Lower leg skin (tissue), 4 donors: ENCODE measurements around the gene FLT1. TPM values are rescaled to one million over a fixed set of nuclear protein-coding genes. Genes with fewer than 3 reads are reported as not detected.

ENCODE experiments used
- DNase-seq, 2 donors: peaks; one replicate each; pipeline ENCODE4 v3.0.0-alpha.2; 2019; ENCODE audit warnings: low spot score in 2 of 2
- H3K4me3 ChIP-seq: fragments of 200-600 bp; sonication (generic); 2 replicates; pipeline ENCODE4 v1.5.1; 2017; ENCODE audit warnings: mild to moderate bottlenecking, low read depth; ENCODE audit not compliant: poor library complexity, severe bottlenecking
- POLR2A ChIP-seq, 2 donors: fragments of 450-650 bp; IDR thresholded peaks; one replicate each; pipeline ENCODE4 v1.6.1; 2016 to 2017; ENCODE audit warnings: antibody characterized with exemption in 2 of 2, mild to moderate bottlenecking in 1 of 2, moderate library complexity in 1 of 2
- WGBS, 2 donors: methylation state at CpG; one replicate each; pipeline ENCODE4 v1.1.5; 2018; 5-methylcytosine and 5-hydroxymethylcytosine counted together
- intact Hi-C: fragments of 100-400 bp; cut with DNase I; formaldehyde crosslinking; loops from one replicate; pipeline ENCODE4 v1.15.0; 2023; ENCODE audit warnings: low total_unique reads
- total RNA-seq, 4 donors: library from RNA; depleted of rRNA; stranded (reverse); fragments of >200 nt; gene quantifications; one replicate each; pipeline ENCODE4 v1.1.0, GENCODE V29; 2016
- TF ChIP-seq, protein P1 (sequence below), 3 donors: fragments of 450-650 bp; IDR thresholded peaks; one replicate each; pipeline ENCODE4 v1.5.1; 2016; ENCODE audit warnings: antibody characterized with exemption in 3 of 3, mild to moderate bottlenecking in 3 of 3, moderate library complexity in 2 of 3

Gene FLT1
- total RNA-seq, 4 donors from 2014 or later, result 5.3 to 16.3 (median 9.7) TPM

DNA sequence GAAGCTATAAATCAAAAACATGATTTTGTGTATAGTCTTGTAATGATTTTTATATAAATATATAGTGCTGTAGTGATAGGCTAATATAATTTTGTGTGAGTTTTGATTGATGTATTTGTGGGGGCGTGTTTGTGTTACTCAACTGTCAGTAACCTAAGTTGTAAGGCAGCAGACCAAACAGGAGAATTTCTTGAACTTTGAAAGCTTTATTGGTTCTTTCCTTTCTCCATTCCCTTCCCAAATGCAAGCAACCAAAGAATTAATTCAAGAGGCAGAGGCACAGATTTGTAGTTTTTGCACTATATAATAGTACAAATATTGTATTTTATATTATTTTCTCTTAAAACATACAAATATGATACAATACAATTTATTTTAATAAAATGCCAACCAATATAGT is 109.6 kb downstream of the FLT1 start:
- DNase-seq, result no peak
- intact Hi-C loops, result no loop called here
- TF ChIP-seq, protein P1, sequence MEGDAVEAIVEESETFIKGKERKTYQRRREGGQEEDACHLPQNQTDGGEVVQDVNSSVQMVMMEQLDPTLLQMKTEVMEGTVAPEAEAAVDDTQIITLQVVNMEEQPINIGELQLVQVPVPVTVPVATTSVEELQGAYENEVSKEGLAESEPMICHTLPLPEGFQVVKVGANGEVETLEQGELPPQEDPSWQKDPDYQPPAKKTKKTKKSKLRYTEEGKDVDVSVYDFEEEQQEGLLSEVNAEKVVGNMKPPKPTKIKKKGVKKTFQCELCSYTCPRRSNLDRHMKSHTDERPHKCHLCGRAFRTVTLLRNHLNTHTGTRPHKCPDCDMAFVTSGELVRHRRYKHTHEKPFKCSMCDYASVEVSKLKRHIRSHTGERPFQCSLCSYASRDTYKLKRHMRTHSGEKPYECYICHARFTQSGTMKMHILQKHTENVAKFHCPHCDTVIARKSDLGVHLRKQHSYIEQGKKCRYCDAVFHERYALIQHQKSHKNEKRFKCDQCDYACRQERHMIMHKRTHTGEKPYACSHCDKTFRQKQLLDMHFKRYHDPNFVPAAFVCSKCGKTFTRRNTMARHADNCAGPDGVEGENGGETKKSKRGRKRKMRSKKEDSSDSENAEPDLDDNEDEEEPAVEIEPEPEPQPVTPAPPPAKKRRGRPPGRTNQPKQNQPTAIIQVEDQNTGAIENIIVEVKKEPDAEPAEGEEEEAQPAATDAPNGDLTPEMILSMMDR (IDR thresholded peaks at IDR 0.05), result no peak
- TF ChIP-seq POLR2A (IDR thresholded peaks at IDR 0.05), result no peak
- 67 to 80% methylated on average over 1 of the region's 1 CpG for WGBS, 2 donors
- no peak overlapping the region for H3K4me3 ChIP-seq

DNA sequence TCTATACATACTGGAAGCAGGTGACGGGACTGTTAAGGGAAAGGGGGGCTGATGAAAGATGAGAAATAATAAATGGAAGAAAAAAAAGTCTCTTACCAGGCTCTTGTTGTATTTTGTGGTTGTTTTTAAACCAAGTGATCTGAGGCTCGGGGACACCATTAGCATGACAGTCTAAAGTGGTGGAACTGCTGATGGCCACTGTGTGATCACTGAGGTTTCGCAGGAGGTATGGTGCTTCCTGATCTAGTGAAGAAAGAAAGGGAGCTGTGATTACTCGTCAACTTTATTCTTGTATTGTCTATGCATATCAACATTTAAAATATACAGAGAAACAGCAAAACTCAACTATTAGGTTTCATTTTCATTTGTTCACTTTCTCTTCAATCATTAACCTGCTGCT is 110.1 kb downstream of the FLT1 start:
- H3K4me3 ChIP-seq, result no peak overlapping the region
- TF ChIP-seq POLR2A (IDR thresholded peaks at IDR 0.05), result no peak
- TF ChIP-seq, protein P1 (IDR thresholded peaks at IDR 0.05), result no peak
- WGBS, 2 donors, result 84 to 92% methylated on average over 4 of the region's 4 CpGs
- intact Hi-C loops, result no loop called here
- DNase-seq, result no peak

DNA sequence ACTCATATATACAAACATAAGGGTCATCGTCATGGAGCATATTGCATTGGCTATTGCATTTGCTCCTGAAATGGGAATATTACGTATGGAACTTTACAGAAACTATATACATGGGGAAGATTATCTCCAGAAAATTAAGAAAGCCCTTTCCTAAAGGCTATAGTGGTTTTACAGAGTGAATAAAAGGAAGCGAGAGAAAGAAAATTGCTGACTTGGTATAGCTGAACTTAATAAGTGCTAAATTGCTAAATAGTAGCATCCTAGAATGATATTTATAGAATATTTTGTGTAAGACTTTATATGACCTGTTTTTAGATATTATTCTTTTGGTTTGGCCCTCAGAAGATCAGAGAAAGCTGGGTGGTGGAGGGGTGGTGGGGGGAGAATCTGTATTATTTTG is 114.6 kb downstream of the FLT1 start:
- DNase-seq, result no peak
- intact Hi-C loops, result no loop called here
- 90 to 93% methylated on average over 3 of the region's 3 CpGs for WGBS, 2 donors
- H3K4me3 ChIP-seq, result no peak overlapping the region
- no peak for TF ChIP-seq POLR2A (IDR thresholded peaks at IDR 0.05)
- TF ChIP-seq, protein P1 (IDR thresholded peaks at IDR 0.05), result no peak

DNA sequence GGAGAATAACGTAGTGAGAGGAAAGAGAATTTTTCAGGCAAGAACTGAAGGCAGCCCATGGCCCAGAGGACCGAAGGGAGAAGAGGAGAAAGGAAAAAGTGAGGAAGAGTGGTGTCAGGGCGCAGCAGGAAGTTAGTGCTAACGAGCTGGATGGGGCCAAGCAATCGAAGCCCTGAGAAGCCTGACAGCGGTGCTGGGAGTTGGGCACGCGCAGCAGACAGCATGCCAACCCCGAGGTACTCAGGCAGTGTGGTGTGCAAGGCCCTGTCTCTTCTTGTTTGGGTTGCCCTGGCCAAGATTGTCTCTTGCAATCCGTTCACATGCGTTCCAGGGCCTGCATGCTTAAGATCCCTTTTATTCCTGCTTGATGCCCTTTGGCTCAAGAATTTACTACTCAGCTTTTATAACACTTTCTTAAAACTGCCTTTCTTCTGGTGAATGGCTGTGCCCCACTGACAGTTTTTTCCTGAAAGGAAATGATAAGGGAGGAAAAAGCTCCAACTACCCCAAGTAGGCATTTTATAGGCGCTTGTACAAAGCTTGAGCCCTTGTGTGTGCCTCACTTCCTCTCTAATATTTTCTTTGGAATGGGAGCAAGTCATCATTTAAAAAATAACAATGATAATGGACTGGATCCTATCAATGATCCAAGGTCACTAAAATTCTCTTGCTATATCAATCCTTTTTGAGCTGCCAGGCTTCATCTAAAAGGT is 115.4 kb downstream of the FLT1 start:
- WGBS, 2 donors, result 52% methylated on average over 12 of the region's 12 CpGs

DNA sequence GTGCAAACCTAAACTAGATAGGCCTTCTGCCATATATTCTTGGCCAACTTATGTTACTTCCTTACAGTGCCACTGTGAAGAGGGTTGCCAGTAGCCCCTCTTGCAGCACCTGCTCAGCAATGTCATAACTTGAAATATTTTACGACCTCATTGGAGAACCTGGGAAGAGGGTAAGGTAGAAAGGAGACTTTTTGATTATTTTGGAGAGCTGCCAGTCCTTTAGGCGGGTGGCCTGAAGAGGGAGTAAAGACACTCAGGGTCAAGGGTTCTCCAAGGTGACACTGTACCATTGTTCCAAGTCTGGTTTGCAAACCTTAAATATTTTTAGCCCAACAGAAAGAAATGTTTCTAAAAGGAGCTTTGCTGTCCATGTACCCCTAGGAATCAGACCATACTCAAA is 118.3 kb downstream of the FLT1 start:
- DNase-seq, result no peak

More for the DNA sequence above, 115.4 kb downstream of the FLT1 start:
- intact Hi-C loops, result no loop called here
- DNase-seq, result no peak
- TF ChIP-seq, protein P1 (IDR thresholded peaks at IDR 0.05), result no peak
- TF ChIP-seq POLR2A (IDR thresholded peaks at IDR 0.05), result no peak
- no peak overlapping the region for H3K4me3 ChIP-seq

More for the DNA sequence above, 118.3 kb downstream of the FLT1 start:
- WGBS, 2 donors, result 57 to 91% methylated on average over 2 of the region's 2 CpGs
- no peak overlapping the region for H3K4me3 ChIP-seq
- intact Hi-C loops, result no loop called here
- TF ChIP-seq POLR2A (IDR thresholded peaks at IDR 0.05), result no peak
- TF ChIP-seq, protein P1 (IDR thresholded peaks at IDR 0.05), result no peak
